ENCODE measurements around the gene GK. TPM values are rescaled to one million over a fixed set of nuclear protein-coding genes. Genes with fewer than 3 reads are reported as not detected.
"Not testable (repeated sequence)": the region's sequence is repeated elsewhere in the genome, so short reads cannot be mapped to it uniquely, and the experiment has no call there.

The GK gene
- total RNA-seq, 1 donor from 2014 or later: 4.7 TPM

GRCh38 chrX:30735839-30736238 lies 82.6 kb downstream of the GK start:
- Histone ChIP-seq H3K36me3 (ENCODE audit: control insufficient read depth in 3 of 3, insufficient read depth in 3 of 3, low read length in 3 of 3) (no peaks in the 10 kb centered on the region), H3K9ac (ENCODE audit: low read depth in 1 of 3, low read length in 3 of 3) (no peak overlapping the region), H3K4me1 (ENCODE audit: control insufficient read depth in 3 of 3, insufficient read depth in 3 of 3, low read length in 3 of 3) (no peaks in the 10 kb centered on the region), H3K27me3 (ENCODE audit: control insufficient read depth in 3 of 3, insufficient read depth in 3 of 3, low read length in 3 of 3) (no peaks in the 10 kb centered on the region), H3K27ac (ENCODE audit: low read depth, low read length) (no peak overlapping the region), H3K9me3 (ENCODE audit: control insufficient read depth in 3 of 3, low read length in 3 of 3) (no peaks in the 10 kb centered on the region), H3K4me3 (ENCODE audit: low read length in 3 of 3) (no peak overlapping the region)

- Histone ChIP-seq H3K27me3 (ENCODE audit: control insufficient read depth in 3 of 3, insufficient read depth in 3 of 3, low read length in 3 of 3) (no peaks in the 10 kb centered on the region), H3K27ac (ENCODE audit: low read depth, low read length) (no peak overlapping the region), H3K9me3 (ENCODE audit: control insufficient read depth in 3 of 3, low read length in 3 of 3) (no peaks in the 10 kb centered on the region), H3K36me3 (ENCODE audit: control insufficient read depth in 3 of 3, insufficient read depth in 3 of 3, low read length in 3 of 3) (no peaks in the 10 kb centered on the region), H3K9ac (ENCODE audit: low read depth in 1 of 3, low read length in 3 of 3) (no peak overlapping the region), H3K4me1 (ENCODE audit: control insufficient read depth in 3 of 3, insufficient read depth in 3 of 3, low read length in 3 of 3) (no peaks in the 10 kb centered on the region), H3K4me3 (ENCODE audit: low read length in 3 of 3) (no peak overlapping the region)
These were observed 88.3 kb downstream of the GK start for GRCh38 chrX:30741545-30741944.

- no peaks in the 10 kb centered on the region for H3K4me1 ChIP-seq (ENCODE audit: control insufficient read depth in 3 of 3, insufficient read depth in 3 of 3, low read length in 3 of 3)
- H3K27me3 ChIP-seq (ENCODE audit: control insufficient read depth in 3 of 3, insufficient read depth in 3 of 3, low read length in 3 of 3): no peaks in the 10 kb centered on the region
- no peak overlapping the region for H3K9ac ChIP-seq (ENCODE audit: low read depth in 1 of 3, low read length in 3 of 3)
- no peak overlapping the region for H3K4me3 ChIP-seq (ENCODE audit: low read length in 3 of 3)
- no peaks in the 10 kb centered on the region for H3K36me3 ChIP-seq (ENCODE audit: control insufficient read depth in 3 of 3, insufficient read depth in 3 of 3, low read length in 3 of 3)
- H3K9me3 ChIP-seq (ENCODE audit: control insufficient read depth in 3 of 3, low read length in 3 of 3): no peaks in the 10 kb centered on the region
- H3K27ac ChIP-seq (ENCODE audit: low read depth, low read length): no peak overlapping the region
These were observed 95.2 kb downstream of the GK start for GRCh38 chrX:30748342-30748960.

- H3K9me3 ChIP-seq (ENCODE audit: control insufficient read depth in 3 of 3, low read length in 3 of 3): no peaks in the 10 kb centered on the region
- no peaks in the 10 kb centered on the region for H3K4me1 ChIP-seq (ENCODE audit: control insufficient read depth in 3 of 3, insufficient read depth in 3 of 3, low read length in 3 of 3)
- no peak overlapping the region for H3K4me3 ChIP-seq (ENCODE audit: low read length in 3 of 3)
- peaks cover 0 to 4% (median 0%) of the 10 kb centered on the region in 3 donors for H3K27me3 ChIP-seq (ENCODE audit: control insufficient read depth in 3 of 3, insufficient read depth in 3 of 3, low read length in 3 of 3)
- no peak overlapping the region for H3K27ac ChIP-seq (ENCODE audit: low read depth, low read length)
- no peaks in the 10 kb centered on the region for H3K36me3 ChIP-seq (ENCODE audit: control insufficient read depth in 3 of 3, insufficient read depth in 3 of 3, low read length in 3 of 3)
- H3K9ac ChIP-seq (ENCODE audit: low read depth in 1 of 3, low read length in 3 of 3): no peak overlapping the region
These were observed 98.3 kb downstream of the GK start for GRCh38 chrX:30751497-30751896.

- H3K4me1 ChIP-seq (ENCODE audit: control insufficient read depth in 3 of 3, insufficient read depth in 3 of 3, low read length in 3 of 3): no peaks in the 10 kb centered on the region
- H3K36me3 ChIP-seq (ENCODE audit: control insufficient read depth in 3 of 3, insufficient read depth in 3 of 3, low read length in 3 of 3): no peaks in the 10 kb centered on the region
- H3K27ac ChIP-seq (ENCODE audit: low read depth, low read length): no peak overlapping the region
- no peak overlapping the region for H3K9ac ChIP-seq (ENCODE audit: low read depth in 1 of 3, low read length in 3 of 3)
- H3K4me3 ChIP-seq (ENCODE audit: low read length in 3 of 3): no peak overlapping the region
- H3K9me3 ChIP-seq (ENCODE audit: control insufficient read depth in 3 of 3, low read length in 3 of 3): no peaks in the 10 kb centered on the region
- no peaks in the 10 kb centered on the region for H3K27me3 ChIP-seq (ENCODE audit: control insufficient read depth in 3 of 3, insufficient read depth in 3 of 3, low read length in 3 of 3)
These were observed 109.5 kb downstream of the GK start for GRCh38 chrX:30762755-30763154.

GRCh38 chrX:30773764-30774163 lies 120.5 kb downstream of the GK start:
- not testable (repeated sequence) for H3K27me3 ChIP-seq (ENCODE audit: control insufficient read depth in 3 of 3, insufficient read depth in 3 of 3, low read length in 3 of 3); H3K4me3 ChIP-seq (ENCODE audit: low read length in 3 of 3); H3K36me3 ChIP-seq (ENCODE audit: control insufficient read depth in 3 of 3, insufficient read depth in 3 of 3, low read length in 3 of 3); H3K27ac ChIP-seq (ENCODE audit: low read depth, low read length); H3K4me1 ChIP-seq (ENCODE audit: control insufficient read depth in 3 of 3, insufficient read depth in 3 of 3, low read length in 3 of 3); H3K9ac ChIP-seq (ENCODE audit: low read depth in 1 of 3, low read length in 3 of 3); H3K9me3 ChIP-seq (ENCODE audit: control insufficient read depth in 3 of 3, low read length in 3 of 3)

- Histone ChIP-seq H3K27ac (ENCODE audit: low read depth, low read length) (no peak overlapping the region), H3K4me1 (ENCODE audit: control insufficient read depth in 3 of 3, insufficient read depth in 3 of 3, low read length in 3 of 3) (no peaks in the 10 kb centered on the region), H3K9me3 (ENCODE audit: control insufficient read depth in 3 of 3, low read length in 3 of 3) (no peaks in the 10 kb centered on the region), H3K9ac (ENCODE audit: low read depth in 1 of 3, low read length in 3 of 3) (no peak overlapping the region), H3K27me3 (ENCODE audit: control insufficient read depth in 3 of 3, insufficient read depth in 3 of 3, low read length in 3 of 3) (no peaks in the 10 kb centered on the region), H3K36me3 (ENCODE audit: control insufficient read depth in 3 of 3, insufficient read depth in 3 of 3, low read length in 3 of 3) (no peaks in the 10 kb centered on the region), H3K4me3 (ENCODE audit: low read length in 3 of 3) (no peak overlapping the region)
These were observed 124.4 kb downstream of the GK start for GRCh38 chrX:30777575-30777974.

GRCh38 chrX:30779453-30780030 lies 126.3 kb downstream of the GK start:
- Histone ChIP-seq H3K4me1 (ENCODE audit: control insufficient read depth in 3 of 3, insufficient read depth in 3 of 3, low read length in 3 of 3) (no peaks in the 10 kb centered on the region), H3K27ac (ENCODE audit: low read depth, low read length) (no peak overlapping the region), H3K4me3 (ENCODE audit: low read length in 3 of 3) (no peak overlapping the region), H3K36me3 (ENCODE audit: control insufficient read depth in 3 of 3, insufficient read depth in 3 of 3, low read length in 3 of 3) (no peaks in the 10 kb centered on the region), H3K27me3 (ENCODE audit: control insufficient read depth in 3 of 3, insufficient read depth in 3 of 3, low read length in 3 of 3) (no peaks in the 10 kb centered on the region), H3K9me3 (ENCODE audit: control insufficient read depth in 3 of 3, low read length in 3 of 3) (no peaks in the 10 kb centered on the region), H3K9ac (ENCODE audit: low read depth in 1 of 3, low read length in 3 of 3) (no peak overlapping the region)

Small RNA genes lying within 50 kb of the gene (small RNA-seq; reads per million reads assigned to genes)
- not detected for gene CKS1BP6

Other genes with a start within 250 kb of the GK start
- 0.52 TPM for gene TASL, start 75.7 kb upstream of the GK start, total RNA-seq
- 5.7 TPM for gene TAB3, start 235.8 kb downstream of the GK start, total RNA-seq

Data from skeletal muscle tissue (tissue), 5 donors.